ENCODE results near the gene SLC22A7. TPM values are rescaled to one million over a fixed set of nuclear protein-coding genes. Genes with fewer than 3 reads are reported as not detected.

SLC22A7 gene
- total RNA-seq, 1 donor from 2014 or later: not detected

DNA sequence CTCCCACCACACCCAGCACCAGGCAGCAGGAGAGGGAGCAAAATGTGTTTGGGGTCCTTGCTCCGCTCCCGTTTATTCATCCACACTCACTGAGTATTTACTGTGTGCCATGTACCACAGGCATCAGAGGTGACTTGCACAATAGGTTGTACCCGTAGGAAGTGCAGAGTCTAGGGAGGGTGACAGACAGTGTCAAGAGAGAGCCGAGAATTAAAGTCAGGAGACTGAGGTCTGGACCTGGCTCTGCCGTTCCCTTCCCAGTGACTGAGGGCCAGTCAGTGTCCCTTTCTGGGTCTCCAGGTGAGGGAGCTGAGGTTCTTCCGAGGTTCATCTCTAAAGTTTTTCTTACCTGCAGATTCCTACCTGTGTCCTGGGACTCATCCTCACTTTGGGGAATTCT is 32.5 kb upstream of the SLC22A7 start:
- no peak for DNase-seq (ENCODE audit: low read depth in 2 of 2)

DNA sequence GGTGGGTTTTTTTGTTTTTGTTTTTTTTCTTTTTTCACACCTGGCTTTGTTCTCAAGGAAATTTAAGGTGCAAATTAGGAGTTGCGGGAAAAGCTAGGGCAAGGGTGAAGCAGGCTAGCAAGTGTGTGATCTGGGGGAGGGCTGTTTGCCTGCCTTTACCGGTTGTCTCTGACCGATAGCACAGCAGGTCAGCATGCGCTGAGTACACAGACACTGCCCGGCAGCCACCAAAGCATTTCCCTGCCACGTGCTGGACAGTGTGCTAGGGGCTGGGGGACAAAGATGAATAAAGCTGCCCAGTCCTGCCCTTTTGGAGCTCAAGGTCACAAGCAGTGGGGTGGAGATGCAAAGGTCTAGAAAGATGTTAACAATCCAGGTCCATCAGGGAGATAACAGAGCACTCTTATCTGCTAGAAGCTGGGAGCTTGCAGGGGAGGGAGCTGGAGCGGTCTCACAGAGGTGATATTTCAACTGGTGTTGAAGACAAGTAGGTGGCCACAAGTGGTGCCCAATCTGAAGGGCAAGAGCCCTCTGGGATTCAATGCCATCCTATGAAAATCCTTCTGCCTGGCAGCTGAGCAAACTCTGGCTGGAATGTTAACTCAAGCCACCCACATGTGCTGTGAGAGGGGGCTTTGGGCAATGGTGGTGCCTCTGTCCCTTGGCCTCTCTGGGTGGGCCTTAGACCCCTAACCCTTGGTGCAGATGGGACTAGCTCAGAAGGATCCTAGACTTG is 30.3 kb upstream of the SLC22A7 start:
- no peak for DNase-seq (ENCODE audit: low read depth in 2 of 2)

GRCh38 chr6:43268355-43268700 is 29.7 kb upstream of the SLC22A7 start:
- DNase-seq (ENCODE audit: low read depth in 2 of 2): no peak

- no peak for DNase-seq (ENCODE audit: low read depth in 2 of 2)
Observed at GRCh38 chr6:43268782-43269272, 29.2 kb upstream of the SLC22A7 start.

- no peak for DNase-seq (ENCODE audit: low read depth in 2 of 2)
Observed at GRCh38 chr6:43269273-43270007, 28.6 kb upstream of the SLC22A7 start.

DNA sequence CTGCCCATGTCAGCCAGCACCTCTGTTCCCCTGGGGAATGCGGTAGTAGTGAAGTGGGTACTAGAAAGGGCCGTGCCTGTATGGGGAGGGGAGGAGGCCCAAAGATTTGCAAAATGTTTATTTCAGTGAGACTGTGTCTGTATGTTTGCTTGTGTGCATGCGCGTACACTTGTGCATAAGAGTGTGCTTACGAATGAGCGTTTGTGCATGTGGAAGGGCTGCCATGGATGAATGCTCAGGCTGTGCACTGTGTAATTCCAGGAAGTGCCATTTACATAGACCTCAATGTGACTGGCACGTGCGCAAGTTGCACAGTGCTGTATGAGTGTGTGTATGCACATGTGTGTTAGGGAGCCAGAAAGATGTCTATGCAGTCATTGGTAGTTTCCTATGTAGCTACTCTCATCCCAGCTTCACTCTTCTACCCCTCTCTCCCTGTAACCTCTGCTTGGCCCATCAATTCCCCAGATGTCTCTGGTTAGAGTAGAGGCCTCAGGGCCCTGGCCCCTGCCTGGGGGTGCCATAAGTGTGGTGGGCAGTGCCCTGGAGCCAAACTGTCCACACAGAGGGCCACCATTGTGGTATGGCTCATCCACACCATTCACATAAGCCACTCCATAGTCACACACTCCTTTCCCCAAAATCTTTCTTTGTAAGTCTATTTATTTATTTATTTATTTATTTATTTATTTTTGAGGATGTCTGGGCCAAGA is 26.8 kb upstream of the SLC22A7 start:
- DNase-seq (ENCODE audit: low read depth in 2 of 2): no peak

GRCh38 chr6:43271944-43272343 is 26.1 kb upstream of the SLC22A7 start:
- no peak for DNase-seq (ENCODE audit: low read depth in 2 of 2)

DNA sequence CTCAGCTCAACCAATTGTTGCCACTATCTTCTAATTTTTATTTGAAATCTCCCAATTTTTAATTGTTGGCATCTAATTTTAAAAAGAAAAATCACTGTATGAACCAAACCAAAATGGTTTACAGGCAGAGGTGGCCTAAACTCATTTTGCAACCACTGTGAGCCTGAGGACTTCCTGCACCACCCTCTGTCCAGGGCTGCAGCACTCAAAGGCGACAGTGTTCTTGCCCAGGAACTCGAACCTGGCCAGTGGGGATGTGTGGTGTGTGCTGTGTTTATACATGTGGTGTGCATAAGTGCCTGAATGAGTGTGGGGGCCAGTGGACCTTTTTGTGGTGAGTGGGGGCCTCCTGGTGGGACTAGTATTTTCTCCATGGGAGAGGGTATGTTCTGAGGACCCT is 24.4 kb upstream of the SLC22A7 start:
- DNase-seq (ENCODE audit: low read depth in 2 of 2): no peak

DNA sequence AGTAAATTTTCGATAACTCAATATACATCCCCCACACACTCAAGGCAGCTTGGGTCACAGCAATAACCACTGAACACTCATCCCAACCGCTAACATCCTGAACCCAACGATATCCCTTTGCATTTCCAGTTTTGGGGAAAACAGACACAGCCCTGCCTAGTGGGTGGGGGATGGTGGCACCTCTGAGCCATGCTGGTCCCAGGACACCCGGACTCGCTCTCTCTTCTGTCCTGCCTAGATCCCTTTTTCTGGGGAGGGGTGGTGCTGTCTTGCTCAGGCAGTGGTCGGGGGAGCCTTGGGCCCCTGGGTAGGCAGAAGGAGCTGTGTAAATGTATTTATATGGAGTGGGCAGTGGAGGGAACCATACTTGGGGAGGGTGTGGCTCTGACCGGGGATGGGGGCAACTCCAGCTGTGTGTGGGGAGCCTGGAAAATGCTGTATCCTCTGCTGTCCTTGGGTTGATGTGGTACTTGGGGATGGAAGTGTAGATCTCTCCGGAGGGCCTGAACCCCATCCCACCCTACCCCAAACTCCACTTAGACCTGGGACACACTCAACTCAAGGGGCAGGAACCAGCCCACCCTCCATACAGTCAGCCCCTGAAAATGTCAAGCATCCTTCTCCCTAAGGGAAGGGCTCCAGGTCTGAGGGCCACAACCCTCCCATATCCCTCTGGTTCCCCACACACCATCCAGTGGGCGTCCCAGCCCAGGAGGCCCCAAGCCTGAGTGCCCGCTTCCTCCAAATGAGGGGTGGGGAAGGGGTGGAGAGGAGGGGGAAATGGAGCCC is 23.7 kb upstream of the SLC22A7 start:
- no peak for DNase-seq (ENCODE audit: low read depth in 2 of 2)

GRCh38 chr6:43274916-43275597 is 23.0 kb upstream of the SLC22A7 start:
- no peak for DNase-seq (ENCODE audit: low read depth in 2 of 2)

DNA sequence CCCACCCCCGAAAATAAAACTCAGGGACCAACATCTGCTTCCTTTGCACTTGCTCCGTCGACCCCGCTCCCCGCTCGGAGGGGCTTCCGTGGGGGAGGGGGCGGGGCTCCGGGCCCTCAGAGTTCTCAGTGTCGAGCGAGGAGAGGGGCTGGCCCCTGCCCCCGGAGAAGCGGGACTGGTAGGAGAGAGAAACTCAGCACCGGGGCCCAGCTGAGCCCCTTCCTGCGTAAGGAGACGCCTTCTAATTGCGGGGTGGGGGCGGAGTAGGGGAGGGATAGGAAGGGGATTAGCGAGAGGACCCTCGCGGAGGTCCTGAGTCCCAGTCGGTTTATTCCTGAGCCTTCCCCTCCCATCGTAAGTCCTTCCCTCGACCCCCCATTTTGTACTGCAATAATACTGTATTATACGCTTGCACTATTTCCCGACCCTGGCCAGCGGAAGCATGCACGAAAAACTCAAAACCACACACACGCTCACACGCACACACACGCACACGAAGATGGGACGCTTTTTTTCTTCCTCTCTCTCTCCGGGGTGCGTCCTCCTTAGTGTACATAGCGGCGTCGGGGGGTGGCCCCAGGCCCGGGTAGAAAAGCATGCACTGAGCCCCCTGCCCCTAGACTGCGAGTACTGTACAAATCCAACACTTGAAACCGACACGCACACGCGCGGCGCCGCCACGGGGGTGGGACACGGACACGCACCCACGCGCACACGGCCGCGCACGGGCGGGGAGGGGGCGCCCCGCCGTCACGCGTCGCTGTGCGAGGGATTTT is 22.1 kb upstream of the SLC22A7 start:
- no peak for DNase-seq (ENCODE audit: low read depth in 2 of 2)

DNA sequence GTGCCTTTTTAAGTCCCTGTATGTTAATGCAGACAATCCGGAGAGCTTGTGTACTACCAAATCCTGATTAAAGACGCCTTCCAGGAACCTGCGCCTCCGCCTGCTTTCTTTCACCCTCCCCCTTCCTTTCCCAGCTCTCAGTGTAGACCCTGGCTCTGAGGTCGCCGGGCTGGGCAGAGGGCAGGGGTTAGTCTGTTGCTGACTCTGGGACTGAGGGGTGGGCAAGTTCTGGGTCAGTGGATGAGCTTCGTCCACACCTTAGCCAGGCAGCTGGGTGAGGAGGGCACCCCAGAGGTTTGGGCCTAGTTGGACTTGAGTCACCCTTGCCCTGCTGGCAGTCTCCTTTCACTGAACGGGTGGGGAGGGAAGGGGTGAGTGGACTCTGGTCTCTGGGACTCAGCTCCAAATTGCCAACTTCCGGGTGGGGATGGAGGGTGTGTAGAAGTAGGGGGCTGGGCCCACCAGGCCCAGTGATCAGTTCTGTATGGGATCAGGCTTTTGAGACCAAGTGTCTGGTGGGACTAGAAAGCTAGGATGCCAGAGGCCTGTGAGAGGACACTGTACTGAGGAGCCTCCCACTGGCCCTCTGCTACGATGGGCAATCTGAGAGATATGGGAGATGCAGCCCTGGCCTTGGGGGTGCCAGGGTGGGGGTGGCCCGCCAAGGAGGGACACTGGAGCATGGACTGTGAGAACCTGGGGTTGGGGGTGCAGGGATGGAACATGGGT is 21.3 kb upstream of the SLC22A7 start:
- DNase-seq (ENCODE audit: low read depth in 2 of 2): no peak

DNA sequence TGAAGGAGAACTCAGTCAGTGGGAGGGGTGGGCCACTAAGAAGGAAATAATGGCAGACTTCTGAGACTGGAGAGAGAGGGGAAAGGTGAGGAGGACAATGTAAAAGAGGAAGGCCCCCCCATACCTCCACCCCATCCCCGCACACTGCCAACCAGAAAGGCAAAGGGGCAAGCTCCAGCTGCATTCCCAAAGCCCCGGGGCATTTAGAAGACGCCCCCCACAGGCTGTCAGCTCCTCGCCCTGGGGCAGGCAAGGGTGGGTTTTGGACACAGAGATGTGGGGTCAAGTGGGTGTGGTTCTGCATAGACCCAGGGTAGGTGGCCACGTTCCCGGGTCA is 20.8 kb upstream of the SLC22A7 start:
- no peak for DNase-seq (ENCODE audit: low read depth in 2 of 2)

DNA sequence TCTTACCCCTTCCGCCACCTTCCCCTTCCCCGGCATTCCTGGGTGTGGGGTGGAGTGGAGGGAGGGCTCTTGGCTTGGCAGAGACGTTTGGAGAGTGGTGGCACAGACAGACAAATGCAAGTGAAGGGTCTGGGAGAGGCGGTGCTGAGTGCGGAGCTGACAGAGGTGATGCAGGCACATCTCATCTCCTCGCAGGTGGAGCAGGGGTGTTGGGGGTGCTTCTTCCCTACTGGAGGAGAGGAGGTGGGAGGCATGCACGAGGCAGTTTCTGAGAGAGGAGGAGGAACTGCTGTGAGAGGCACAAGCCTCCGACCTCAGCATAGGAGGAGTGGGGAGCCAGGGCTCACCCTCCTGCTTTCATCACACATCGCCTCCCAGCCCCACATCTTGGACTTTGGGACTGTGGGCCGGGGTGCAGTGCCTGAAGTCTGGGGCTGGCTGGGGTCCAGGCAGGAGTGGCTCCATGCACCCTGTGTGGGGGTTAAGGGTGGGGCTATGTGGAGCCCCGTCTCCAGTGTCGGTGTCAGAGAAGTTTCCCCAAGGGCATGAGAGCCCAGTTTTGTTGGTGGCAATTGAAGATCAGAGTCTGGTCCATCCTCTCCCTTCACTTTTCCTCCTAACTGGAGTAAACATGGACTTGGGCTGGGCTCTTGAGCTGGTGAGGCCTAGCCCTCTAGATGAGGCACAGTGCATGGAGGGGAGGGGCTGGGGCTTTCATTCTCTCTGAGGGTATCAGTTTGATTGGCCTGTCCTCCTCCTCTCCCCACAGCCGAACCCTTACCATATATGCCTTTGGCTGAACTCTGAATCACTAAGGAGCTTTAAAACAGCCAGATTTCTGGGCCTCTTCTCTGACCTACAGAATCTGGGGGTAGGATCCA is 20.2 kb upstream of the SLC22A7 start:
- no peak for DNase-seq (ENCODE audit: low read depth in 2 of 2)

GRCh38 chr6:43278524-43279078 is 19.5 kb upstream of the SLC22A7 start:
- no peak for DNase-seq (ENCODE audit: low read depth in 2 of 2)

DNA sequence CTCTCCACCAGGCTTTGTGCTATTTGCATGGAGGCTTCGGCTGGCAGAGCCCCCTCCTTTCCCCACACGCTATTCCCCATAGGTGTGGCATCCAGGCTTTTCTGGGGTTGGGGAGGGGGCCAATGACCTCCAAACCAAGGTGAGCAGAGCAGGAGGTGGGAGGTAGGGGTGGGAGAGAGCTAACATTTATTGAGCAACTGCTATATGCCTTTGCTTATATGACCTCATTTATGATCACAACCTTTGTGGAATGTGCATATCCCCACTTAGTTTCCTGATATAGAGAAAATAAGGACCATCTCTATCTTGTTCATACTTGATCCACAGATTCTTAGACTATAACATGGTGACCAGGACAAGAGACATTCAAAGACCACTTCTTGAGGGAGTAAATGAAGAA is 17.8 kb upstream of the SLC22A7 start:
- no peak for DNase-seq (ENCODE audit: low read depth in 2 of 2)

GRCh38 chr6:43282060-43282459 is 16.0 kb upstream of the SLC22A7 start:
- no peak for DNase-seq (ENCODE audit: low read depth in 2 of 2)
